HEK293 (cell line): ENCODE results near the gene CCNY.

Experiments used
- CTCF ChIA-PET: fragments of 350-600 bp; formaldehyde crosslinking; extraction: SDS; loops from one replicate; lab custom pipeline; 2021; ENCODE audit warnings: antibody characterized with exemption; lab: Yijun Ruan, JAX
- POLR2A ChIA-PET: fragments of 300-600 bp; formaldehyde crosslinking; extraction: SDS; loops from one replicate; lab custom pipeline; 2020; ENCODE audit warnings: antibody characterized with exemption, inconsistent platforms; lab: Yijun Ruan, JAX
- H3K27ac ChIP-seq: fragments of 200-500 bp; sonication (Bioruptor generic); 2 replicates; pipeline ENCODE4 v1.5.1; 2014; ENCODE audit warnings: low read depth, low read length, control low read depth, inconsistent platforms; ENCODE audit errors: extremely low read depth
- H3K36me3 ChIP-seq, 2 experiments: fragments of 200-500 bp in 1 of 2; sonication (Bioruptor generic) in 1 of 2; 1 replicate in 1 of 2; 2 replicates in 1 of 2; pipeline ENCODE4 v1.5.1; 2014 to 2017; ENCODE audit warnings: inconsistent platforms in 2 of 2, low read length in 2 of 2; ENCODE audit not compliant: control insufficient read depth in 2 of 2, insufficient read depth in 1 of 2
- H3K4me1 ChIP-seq: fragments of 200-500 bp; sonication (Bioruptor generic); 2 replicates; pipeline ENCODE4 v1.5.1; 2014; ENCODE audit warnings: mild to moderate bottlenecking, low read length, inconsistent platforms; ENCODE audit not compliant: control insufficient read depth, insufficient read depth
- H3K4me3 ChIP-seq: 2 replicates; pipeline ENCODE4 v1.5.1; 2011; ENCODE audit warnings: low read depth, mild to moderate bottlenecking, control low read depth, low read length, moderate library complexity
- H3K9me3 ChIP-seq: fragments of 200-500 bp; sonication (Bioruptor generic); 2 replicates; pipeline ENCODE4 v1.5.1; 2014; ENCODE audit warnings: low read depth, low read length, inconsistent platforms; ENCODE audit not compliant: control insufficient read depth, insufficient read depth
- GLI2 ChIP-seq: fragments of 450-650 bp; formaldehyde crosslinking; IDR thresholded peaks from 2 replicates; pipeline ENCODE4; 2017; ENCODE audit warnings: missing biosample characterization, missing genetic modification characterization, low read depth, borderline replicate concordance
- GLIS2 ChIP-seq: fragments of 450-650 bp; formaldehyde crosslinking; IDR thresholded peaks from 2 replicates; pipeline ENCODE4 v1.5.1; 2016; ENCODE audit warnings: missing biosample characterization, missing genetic modification characterization
- KLF10 ChIP-seq: fragments of 450-650 bp; IDR thresholded peaks from 2 replicates; pipeline ENCODE4 v1.5.1; 2018; ENCODE audit warnings: missing biosample characterization, mild to moderate bottlenecking, missing genetic modification characterization
- PATZ1 ChIP-seq: fragments of 450-650 bp; formaldehyde crosslinking; IDR thresholded peaks from 2 replicates; pipeline ENCODE4 v1.5.1; 2016; ENCODE audit warnings: missing biosample characterization, missing genetic modification characterization
- PRDM10 ChIP-seq: fragments of 450-650 bp; formaldehyde crosslinking; IDR thresholded peaks from 2 replicates; pipeline ENCODE4 v1.5.1; 2016; ENCODE audit warnings: missing biosample characterization, missing genetic modification characterization
- SETDB1 ChIP-seq: IDR thresholded peaks from one replicate; pipeline ENCODE4 v1.6.1; 2017; ENCODE audit warnings: mild to moderate bottlenecking, low read length, moderate library complexity, mixed read lengths; ENCODE audit not compliant: insufficient read length
- ZNF10 ChIP-seq: fragments of 450-650 bp; formaldehyde crosslinking; IDR thresholded peaks from 2 replicates; pipeline ENCODE4 v1.5.1; 2017; ENCODE audit warnings: missing biosample characterization, missing genetic modification characterization
- ZNF112 ChIP-seq: fragments of 450-650 bp; formaldehyde crosslinking; IDR thresholded peaks from 2 replicates; pipeline ENCODE4 v1.5.0; 2017; ENCODE audit warnings: missing biosample characterization, missing genetic modification characterization
- ZNF148 ChIP-seq: fragments of 450-650 bp; formaldehyde crosslinking; IDR thresholded peaks from 2 replicates; pipeline ENCODE4 v1.5.0; 2017; ENCODE audit warnings: missing biosample characterization, missing genetic modification characterization, borderline replicate concordance
- ZNF18 ChIP-seq: fragments of 450-650 bp; formaldehyde crosslinking; IDR thresholded peaks from 2 replicates; pipeline ENCODE4 v1.5.1; 2016; ENCODE audit warnings: missing biosample characterization, missing genetic modification characterization
- ZNF23 ChIP-seq: fragments of 450-650 bp; formaldehyde crosslinking; IDR thresholded peaks from 2 replicates; pipeline ENCODE4 v1.5.1; 2016; ENCODE audit warnings: missing biosample characterization, missing genetic modification characterization, borderline replicate concordance
- ZNF423 ChIP-seq: fragments of 450-650 bp; formaldehyde crosslinking; IDR thresholded peaks from 2 replicates; pipeline ENCODE4 v1.5.1; 2016; ENCODE audit warnings: missing biosample characterization, missing genetic modification characterization
- ZNF521 ChIP-seq: fragments of 450-650 bp; formaldehyde crosslinking; IDR thresholded peaks from 2 replicates; pipeline ENCODE4 v1.5.1; 2017; ENCODE audit warnings: missing biosample characterization, mild to moderate bottlenecking, missing genetic modification characterization
- ZNF544 ChIP-seq: fragments of 450-650 bp; formaldehyde crosslinking; IDR thresholded peaks from 2 replicates; pipeline ENCODE4 v1.5.0; 2017; ENCODE audit warnings: missing biosample characterization, missing genetic modification characterization
- ZNF639 ChIP-seq: fragments of 450-650 bp; formaldehyde crosslinking; IDR thresholded peaks from 2 replicates; pipeline ENCODE4 v1.5.1; 2016; ENCODE audit warnings: missing biosample characterization, missing genetic modification characterization
- ZNF76 ChIP-seq: fragments of 450-650 bp; formaldehyde crosslinking; IDR thresholded peaks from 2 replicates; pipeline ENCODE4; 2016; ENCODE audit warnings: low read depth, missing biosample characterization, missing genetic modification characterization, borderline replicate concordance
- ZNF830 ChIP-seq: fragments of 450-650 bp; IDR thresholded peaks from 2 replicates; pipeline ENCODE4 v1.5.0; 2018; ENCODE audit warnings: missing biosample characterization, missing genetic modification characterization, low read depth, mild to moderate bottlenecking, moderate library complexity

The CCNY gene

GRCh38 chr10:35511647-35512046 lies 175.3 kb downstream of the CCNY start:
- H3K9me3 ChIP-seq = no peaks in the 10 kb centered on the region
- H3K27ac ChIP-seq = no peak overlapping the region
- H3K4me1 ChIP-seq = no peaks in the 10 kb centered on the region
- POLR2A ChIA-PET = no interaction called here
- TF ChIP-seq ZNF639 (no peak), ZNF112 (tag by site-specific recombination) (no peak), ZNF423 (no peak), GLIS2 (no peak), ZNF544 (tag by site-specific recombination) (no peak), PRDM10 (tag by site-specific recombination) (no peak), ZNF521 (tag by site-specific recombination) (no peak), KLF10 (tag by site-specific recombination) (no peak), ZNF76 (tag by site-specific recombination) (no peak), ZNF148 (tag by site-specific recombination) (no peak), ZNF830 (tag by site-specific recombination) (no peak), PATZ1 (tag by site-specific recombination) (no peak), GLI2 (no peak), ZNF23 (tag by site-specific recombination) (no peak), ZNF10 (tag by site-specific recombination) (no peak), SETDB1 (no peak), ZNF18 (tag by site-specific recombination) (no peak)
- CTCF ChIA-PET = interaction anchor here (0.7 to 1.0 kb wide), 2 partner anchors 10 to 51 kb away, joined by 3 read pairs; no protein-coding TSS in a partner anchor
- H3K4me3 ChIP-seq = no peak overlapping the region
- H3K36me3 ChIP-seq = peaks cover 0 to 6% of the 10 kb centered on the region in 2 experiments; a peak in 1 of 3 replicates
